ENCODE results near the gene JAGN1.

JAGN1 gene

GRCh38 chr3:9912294-9912935, 22.0 kb downstream of the JAGN1 start:
- DNase-seq (ENCODE audit: extremely low spot score), result no peak
- TF ChIP-seq CTBP1 (IDR thresholded peaks at IDR 0.05; ENCODE audit: borderline replicate concordance) (no peak), SP1 (IDR thresholded peaks at IDR 0.05) (no peak), FOXK2 (IDR thresholded peaks at IDR 0.05) (no peak), LEF1 (IDR thresholded peaks at IDR 0.05; ENCODE audit: borderline replicate concordance) (no peak)
- ChIA-PET POLR2A (interaction anchor here (1.1 to 1.7 kb wide), 3 partner anchors 15 to 22 kb away, joined by 3 to 6 read pairs (median 5); partner anchors contain the start of gene JAGN1), CTCF (no interaction called here)

- POLR2A ChIA-PET, result interaction anchor here (1.1 to 1.7 kb wide), 2 partner anchors 19 to 24 kb away, joined by 6 to 8 read pairs; partner anchors contain the start of genes CRELD1 and JAGN1
- CTCF ChIA-PET, result interaction anchor here (0.8 kb wide), 1 partner anchor 11 kb away, joined by 3 read pairs; the partner anchor contains the start of gene IL17RE
- DNase-seq (ENCODE audit: extremely low spot score), result no peak
- TF ChIP-seq FOXA1 (IDR thresholded peaks at IDR 0.05) (no peak), ARNT (IDR thresholded peaks at IDR 0.05) (no peak), FOXM1 (IDR thresholded peaks at IDR 0.05; ENCODE audit: borderline replicate concordance) (no peak), TARDBP (IDR thresholded peaks at IDR 0.05) (no peak), FOXK2 (IDR thresholded peaks at IDR 0.05) (no peak), PKNOX1 (IDR thresholded peaks at IDR 0.05) (no peak), ELF4 (IDR thresholded peaks at IDR 0.05) (no peak), HDGF (IDR thresholded peaks at IDR 0.05; ENCODE audit: borderline replicate concordance) (no peak), BHLHE40 (IDR thresholded peaks at IDR 0.05; ENCODE audit: borderline replicate concordance) (no peak), NFRKB (IDR thresholded peaks at IDR 0.05) (no peak), LEF1 (IDR thresholded peaks at IDR 0.05; ENCODE audit: borderline replicate concordance) (no peak), SP1 (IDR thresholded peaks at IDR 0.05) (no peak), ZNF384 (IDR thresholded peaks at IDR 0.05) (no peak), SUZ12 (IDR thresholded peaks at IDR 0.05) (no peak)
Observed at GRCh38 chr3:9913601-9914000, 23.2 kb downstream of the JAGN1 start.

- POLR2A ChIA-PET, result interaction anchor here (1.1 to 1.7 kb wide), 2 partner anchors 19 to 24 kb away, joined by 6 to 8 read pairs; partner anchors contain the start of genes CRELD1 and JAGN1
- CTCF ChIA-PET, result interaction anchor here (0.8 kb wide), 1 partner anchor 11 kb away, joined by 3 read pairs; the partner anchor contains the start of gene IL17RE
- DNase-seq (ENCODE audit: extremely low spot score), result no peak
- no peak for TF ChIP-seq NFRKB (IDR thresholded peaks at IDR 0.05)
- no peak for TF ChIP-seq ELF4 (IDR thresholded peaks at IDR 0.05)
- no peak for TF ChIP-seq LEF1 (IDR thresholded peaks at IDR 0.05; ENCODE audit: borderline replicate concordance)
- TF ChIP-seq ARNT (IDR thresholded peaks at IDR 0.05), result no peak
- TF ChIP-seq SUZ12 (IDR thresholded peaks at IDR 0.05), result no peak
- TF ChIP-seq BHLHE40 (IDR thresholded peaks at IDR 0.05; ENCODE audit: borderline replicate concordance), result no peak
- no peak for TF ChIP-seq FOXM1 (IDR thresholded peaks at IDR 0.05; ENCODE audit: borderline replicate concordance)
- no peak for TF ChIP-seq FOXA1 (IDR thresholded peaks at IDR 0.05)
- TF ChIP-seq CTBP1 (IDR thresholded peaks at IDR 0.05; ENCODE audit: borderline replicate concordance), result no peak
- no peak for TF ChIP-seq TARDBP (IDR thresholded peaks at IDR 0.05)
- TF ChIP-seq L3MBTL2 (conservative IDR thresholded peaks at IDR 0.05), result no peak
- TF ChIP-seq SP1 (IDR thresholded peaks at IDR 0.05), result no peak
- TF ChIP-seq ZNF384 (IDR thresholded peaks at IDR 0.05), result no peak
- no peak for TF ChIP-seq HDGF (IDR thresholded peaks at IDR 0.05; ENCODE audit: borderline replicate concordance)
- no peak for TF ChIP-seq PKNOX1 (IDR thresholded peaks at IDR 0.05)
- TF ChIP-seq FOXK2 (IDR thresholded peaks at IDR 0.05), result no peak
Observed at GRCh38 chr3:9914011-9914410, 23.6 kb downstream of the JAGN1 start.

- TF ChIP-seq TARDBP (IDR thresholded peaks at IDR 0.05) (no peak), L3MBTL2 (conservative IDR thresholded peaks at IDR 0.05) (peak; percentile 78; the same call in 1 of the 2 replicates), SP1 (IDR thresholded peaks at IDR 0.05) (no peak), PKNOX1 (IDR thresholded peaks at IDR 0.05) (no peak), SUZ12 (IDR thresholded peaks at IDR 0.05) (no peak)
- POLR2A ChIA-PET, result no interaction called here
- CTCF ChIA-PET, result no interaction called here
- no peak for DNase-seq (ENCODE audit: extremely low spot score)
Observed at GRCh38 chr3:9914559-9915253, 24.3 kb downstream of the JAGN1 start.

GRCh38 chr3:9915254-9916141, 25.1 kb downstream of the JAGN1 start:
- ChIA-PET POLR2A (interaction anchor here (0.8 to 1.5 kb wide), 3 partner anchors 11 to 31 kb away, joined by 3 to 6 read pairs (median 3); partner anchors contain the start of gene CRELD1), CTCF (no interaction called here)
- peak; percentile 42 for DNase-seq (ENCODE audit: extremely low spot score)

More at GRCh38 chr3:9915254-9916141, 25.1 kb downstream of the JAGN1 start:
- 0 out of 2 replicates have a peak, but pooled peaks have one; percentile 4 for TF ChIP-seq ARNT (IDR thresholded peaks at IDR 0.05)
- peak; percentile 43 for TF ChIP-seq L3MBTL2 (conservative IDR thresholded peaks at IDR 0.05)
- no peak for TF ChIP-seq FOXA1 (IDR thresholded peaks at IDR 0.05)
- TF ChIP-seq SUZ12 (IDR thresholded peaks at IDR 0.05), result no peak
- TF ChIP-seq LEF1 (IDR thresholded peaks at IDR 0.05; ENCODE audit: borderline replicate concordance), result no peak
- no peak for TF ChIP-seq ZNF384 (IDR thresholded peaks at IDR 0.05)
- TF ChIP-seq NFRKB (IDR thresholded peaks at IDR 0.05), result no peak

Measured in HEK293T (cell line).